Natural killer cell (primary cell): Measurements from ENCODE around the gene CX3CL1. TPM values are rescaled to one million over a fixed set of nuclear protein-coding genes. Genes with fewer than 3 reads are reported as not detected.

Experiments
- ATAC-seq, 3 donors: fragments of 150-1000 bp in 2 of 3; fragments of 200-7000 bp in 1 of 3; cut with Tn5 transposase; 1 replicate in 1 of 3; 2 replicates in 2 of 3; pipeline ENCODE4 v1.10.0; 2021; ENCODE audit warnings: mild to moderate bottlenecking in 2 of 3, moderate library complexity in 2 of 3
- DNase-seq, 2 donors: peaks; one replicate each; pipeline versions ENCODE4 v3.0.0 to v3.0.0-alpha.2; 2013 to 2021; ENCODE audit warnings: mixed read lengths in 1 of 2
- H3K27ac ChIP-seq: one replicate; pipeline ENCODE4 v1.5.1; 2013; ENCODE audit warnings: mild to moderate bottlenecking, low read length
- H3K27me3 ChIP-seq: one replicate; pipeline ENCODE4 v1.6.1; 2013; ENCODE audit warnings: low read length; ENCODE audit not compliant: control insufficient read depth, insufficient read depth
- H3K36me3 ChIP-seq: one replicate; pipeline ENCODE4 v1.6.1; 2013; ENCODE audit warnings: low read length; ENCODE audit not compliant: control insufficient read depth, insufficient read depth
- H3K4me1 ChIP-seq: one replicate; pipeline ENCODE4 v1.6.1; 2013; ENCODE audit warnings: low read length; ENCODE audit not compliant: control insufficient read depth, insufficient read depth
- H3K4me3 ChIP-seq: one replicate; pipeline ENCODE4 v1.5.1; 2013; ENCODE audit warnings: low read length
- H3K9me3 ChIP-seq: one replicate; pipeline ENCODE4 v1.6.1; 2013; ENCODE audit warnings: low read length; ENCODE audit not compliant: control insufficient read depth, insufficient read depth
- H3K27ac Mint-ChIP-seq, 2 donors: one replicate each; pipeline ENCODE4 v1.8.0; 2022; ENCODE audit warnings: mild to moderate bottlenecking in 2 of 2, mixed read lengths in 2 of 2, moderate library complexity in 1 of 2
- H3K27me3 Mint-ChIP-seq, 2 donors: one replicate each; pipeline ENCODE4 v1.8.0; 2022; ENCODE audit warnings: low read depth in 2 of 2, mixed read lengths in 2 of 2
- H3K36me3 Mint-ChIP-seq: one replicate; pipeline ENCODE4 v1.8.0; 2022; ENCODE audit warnings: mixed read lengths
- H3K4me1 Mint-ChIP-seq, 2 donors: one replicate each; pipeline ENCODE4 v1.8.0; 2022; ENCODE audit warnings: mixed read lengths in 2 of 2
- H3K4me3 Mint-ChIP-seq: one replicate; pipeline ENCODE4 v1.8.0; 2022; ENCODE audit warnings: mild to moderate bottlenecking, moderate library complexity, mixed read lengths
- H3K9me3 Mint-ChIP-seq, 2 donors: one replicate each; pipeline ENCODE4 v1.8.0; 2022; ENCODE audit warnings: mixed read lengths in 2 of 2
- WGBS: methylation state at CpG from one replicate; pipeline ENCODE4 v1.1.7; 2013; ENCODE audit warnings: missing lambda C conversion rate; ENCODE audit not compliant: insufficient coverage; 5-methylcytosine and 5-hydroxymethylcytosine counted together
- intact Hi-C: fragments of 100-400 bp; cut with micrococcal nuclease; formaldehyde crosslinking; loops from one replicate; pipeline ENCODE4 v1.14.2; 2022
- total RNA-seq, 4 donors: library from RNA; stranded (reverse); fragments of 120-200 nt in 1 of 4; gene quantifications; one replicate each; pipeline versions ENCODE4 v1.2.3 to v1.2.4, GENCODE V29; 2013 to 2022
- TF ChIP-seq, protein P1 (sequence below): fragments of 200-600 bp; IDR thresholded peaks from one replicate; pipeline ENCODE4 v1.8.0; 2022; ENCODE audit warnings: antibody characterized with exemption

CX3CL1 gene
- total RNA-seq: not detected
- not detected for total RNA-seq (2013)

- no peak within 1 kb of the TSS for H3K27ac ChIP-seq
- H3K27me3 ChIP-seq: no peaks in the 10 kb centered on the region
- no peak within 1 kb of the TSS for H3K4me3 Mint-ChIP-seq
- 81% methylated on average over 23 of the region's 23 CpGs for WGBS
- H3K36me3 ChIP-seq: no peaks in the 10 kb centered on the region
- no peaks in the 10 kb centered on the region for H3K9me3 ChIP-seq
- DNase-seq: no peak
- H3K27ac Mint-ChIP-seq: no peak within 1 kb of the TSS
- H3K9me3 Mint-ChIP-seq: no peaks in the 10 kb centered on the region
- H3K27me3 Mint-ChIP-seq: peaks cover 0 to 6% of the 10 kb centered on the region in 2 donors
- TF ChIP-seq, protein P1, sequence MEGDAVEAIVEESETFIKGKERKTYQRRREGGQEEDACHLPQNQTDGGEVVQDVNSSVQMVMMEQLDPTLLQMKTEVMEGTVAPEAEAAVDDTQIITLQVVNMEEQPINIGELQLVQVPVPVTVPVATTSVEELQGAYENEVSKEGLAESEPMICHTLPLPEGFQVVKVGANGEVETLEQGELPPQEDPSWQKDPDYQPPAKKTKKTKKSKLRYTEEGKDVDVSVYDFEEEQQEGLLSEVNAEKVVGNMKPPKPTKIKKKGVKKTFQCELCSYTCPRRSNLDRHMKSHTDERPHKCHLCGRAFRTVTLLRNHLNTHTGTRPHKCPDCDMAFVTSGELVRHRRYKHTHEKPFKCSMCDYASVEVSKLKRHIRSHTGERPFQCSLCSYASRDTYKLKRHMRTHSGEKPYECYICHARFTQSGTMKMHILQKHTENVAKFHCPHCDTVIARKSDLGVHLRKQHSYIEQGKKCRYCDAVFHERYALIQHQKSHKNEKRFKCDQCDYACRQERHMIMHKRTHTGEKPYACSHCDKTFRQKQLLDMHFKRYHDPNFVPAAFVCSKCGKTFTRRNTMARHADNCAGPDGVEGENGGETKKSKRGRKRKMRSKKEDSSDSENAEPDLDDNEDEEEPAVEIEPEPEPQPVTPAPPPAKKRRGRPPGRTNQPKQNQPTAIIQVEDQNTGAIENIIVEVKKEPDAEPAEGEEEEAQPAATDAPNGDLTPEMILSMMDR: no peak
- no peaks in the 10 kb centered on the region for H3K4me1 ChIP-seq
- H3K4me1 Mint-ChIP-seq: no peaks in the 10 kb centered on the region
- no peak for ATAC-seq
- no peaks in the 10 kb centered on the region for H3K36me3 Mint-ChIP-seq
- H3K4me3 ChIP-seq: no peak within 1 kb of the TSS
- intact Hi-C loops: no loop called here
Measured at GRCh38 chr16:57372372-57373116, at the start of gene CX3CL1. CX3CL1 (plus strand) TSS chr16:57372490; CDS start chr16:57372569, 79 bp downstream.

GRCh38 chr16:57324749-57325148 is 47.5 kb upstream of the CX3CL1 start:
- 20% methylated on average over 1 of the region's 2 CpGs for WGBS
- Histone ChIP-seq H3K36me3 (no peaks in the 10 kb centered on the region), H3K9me3 (no peaks in the 10 kb centered on the region), H3K27ac (no peak overlapping the region), H3K27me3 (no peaks in the 10 kb centered on the region), H3K4me3 (no peak overlapping the region), H3K4me1 (no peaks in the 10 kb centered on the region)
- TF ChIP-seq, protein P1: no peak
- no peaks in the 10 kb centered on the region for H3K9me3 Mint-ChIP-seq
- no peaks in the 10 kb centered on the region for H3K4me1 Mint-ChIP-seq
- ATAC-seq: no peak
- no peaks in the 10 kb centered on the region for H3K36me3 Mint-ChIP-seq
- H3K27me3 Mint-ChIP-seq: peaks cover 4 to 13% of the 10 kb centered on the region in 2 donors
- intact Hi-C loops: no loop called here
- H3K4me3 Mint-ChIP-seq: no peak overlapping the region
- DNase-seq: no peak
- no peak overlapping the region for H3K27ac Mint-ChIP-seq

DNA sequence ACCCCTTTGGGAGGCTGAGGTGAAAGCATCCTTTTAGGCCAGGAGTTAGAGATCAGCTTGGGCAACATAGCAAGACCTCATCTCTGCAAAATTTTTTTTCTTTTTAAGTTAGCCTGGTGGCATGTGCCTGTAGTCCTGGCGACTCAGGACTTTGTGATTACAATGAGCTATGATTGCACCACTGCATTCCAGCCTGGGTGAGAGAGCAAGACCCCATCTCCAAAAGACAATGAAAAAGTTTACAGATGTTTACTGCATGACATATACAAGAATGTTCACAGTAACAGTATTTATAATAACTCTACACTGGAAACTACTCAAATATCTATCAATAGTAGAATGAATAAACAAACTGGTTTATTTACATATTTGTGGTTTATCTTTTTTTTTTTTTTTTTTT is 46.8 kb upstream of the CX3CL1 start:
- DNase-seq (no peak), ATAC-seq (no peak)
- no peaks in the 10 kb centered on the region for H3K27me3 ChIP-seq
- H3K9me3 ChIP-seq: no peaks in the 10 kb centered on the region
- H3K36me3 ChIP-seq: no peaks in the 10 kb centered on the region
- intact Hi-C loops: no loop called here
- TF ChIP-seq, protein P1: no peak
- no peak overlapping the region for H3K4me3 ChIP-seq
- 100% methylated on average over 1 of the region's 1 CpG for WGBS
- H3K4me1 ChIP-seq: no peaks in the 10 kb centered on the region
- Mint-ChIP-seq H3K9me3 (no peaks in the 10 kb centered on the region), H3K4me3 (no peak overlapping the region), H3K27ac (no peak overlapping the region), H3K36me3 (no peaks in the 10 kb centered on the region), H3K4me1 (no peaks in the 10 kb centered on the region), H3K27me3 (peaks cover under 1 to 20% of the 10 kb centered on the region in 2 donors)
- H3K27ac ChIP-seq: no peak overlapping the region
